Stimulated activated CD8-positive, alpha-beta memory T cell treated with anti-CD3 and anti-CD28 coated beads, Interleukin-7, amount 100 ng/mL, for 24 hours (primary cell): ENCODE measurements around the gene SHLD2.
"Not testable (repeated sequence)": the region's sequence is repeated elsewhere in the genome, so short reads cannot be mapped to it uniquely, and the experiment has no call there.

Source experiments
- DNase-seq: peaks from one replicate; pipeline ENCODE4 v3.0.0-alpha.2; 2020; ENCODE audit warnings: low read depth

SHLD2 gene

DNA sequence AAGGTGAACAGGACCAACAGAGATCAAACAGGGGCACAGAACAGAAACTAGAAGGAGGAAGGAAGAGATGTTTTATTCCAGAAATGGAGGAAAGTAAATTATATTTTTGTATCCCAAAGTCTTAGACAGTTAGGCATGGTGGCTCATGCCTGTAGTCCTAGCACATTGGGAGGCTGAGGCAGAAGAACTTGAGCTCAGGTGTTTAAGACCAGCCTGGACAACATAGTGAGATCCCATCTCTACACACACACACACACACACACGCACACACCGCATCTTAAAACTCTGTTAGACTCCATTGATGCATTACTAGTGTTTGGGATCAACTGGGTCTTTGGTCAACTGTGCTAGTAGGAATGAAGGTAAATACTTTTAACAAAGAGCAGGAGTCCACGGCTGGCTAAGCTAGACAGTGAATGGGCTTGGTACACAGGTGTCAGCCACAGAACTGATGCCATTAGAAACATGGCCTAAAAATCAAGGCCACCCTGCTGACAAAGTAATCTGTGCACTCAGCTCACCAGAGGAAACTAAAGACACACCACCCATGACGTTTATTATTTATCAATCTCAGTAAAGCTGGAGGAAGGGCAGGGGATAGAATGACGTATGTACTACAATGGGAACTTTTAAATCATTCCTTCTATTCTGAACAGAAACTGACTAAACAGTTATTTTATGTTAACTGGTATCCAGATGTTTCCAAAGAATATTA, 11.3 kb upstream of the SHLD2 start:
- DNase-seq: not testable (repeated sequence)

DNA sequence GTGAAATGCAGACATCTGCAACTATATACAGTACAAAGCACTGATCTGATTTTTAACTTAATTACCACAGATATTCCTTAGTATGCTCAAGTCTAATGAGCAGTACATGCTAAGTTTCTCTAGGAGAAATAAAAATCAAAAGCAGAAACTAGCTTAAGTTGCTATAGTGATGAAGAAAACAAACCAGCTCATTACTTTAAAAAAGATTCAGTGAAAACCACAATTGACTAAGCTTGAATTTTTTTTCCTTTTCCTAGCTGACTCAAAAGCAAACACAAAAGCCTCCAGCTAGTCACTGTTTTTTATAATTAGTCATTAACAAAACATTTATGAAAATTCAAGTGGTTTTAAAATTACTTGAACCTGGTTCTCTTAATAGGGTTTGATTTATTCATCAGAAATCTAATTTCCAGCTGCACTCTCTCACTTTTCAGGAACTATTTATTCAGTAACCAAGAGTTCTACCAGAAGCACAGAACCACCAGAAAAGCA, 10.7 kb upstream of the SHLD2 start:
- not testable (repeated sequence) for DNase-seq

DNA sequence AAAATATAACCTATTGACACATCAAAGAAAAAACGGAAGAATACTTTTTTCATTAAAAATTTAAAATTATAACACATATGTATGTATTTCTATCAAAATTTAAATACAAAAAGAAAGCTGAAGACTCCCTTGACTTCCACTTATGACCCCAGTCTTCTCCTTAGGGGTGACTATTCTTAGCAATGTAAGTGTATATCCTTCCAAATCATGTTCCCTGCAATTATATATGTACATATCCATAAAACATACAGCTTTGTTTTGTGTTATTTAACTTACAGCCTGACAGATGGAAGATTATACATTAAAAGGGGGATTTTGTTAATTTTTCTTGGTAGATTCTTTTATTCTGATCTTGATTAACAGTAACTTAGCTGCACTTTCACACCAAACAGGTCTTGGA, 9.5 kb upstream of the SHLD2 start:
- DNase-seq: no peak

DNA sequence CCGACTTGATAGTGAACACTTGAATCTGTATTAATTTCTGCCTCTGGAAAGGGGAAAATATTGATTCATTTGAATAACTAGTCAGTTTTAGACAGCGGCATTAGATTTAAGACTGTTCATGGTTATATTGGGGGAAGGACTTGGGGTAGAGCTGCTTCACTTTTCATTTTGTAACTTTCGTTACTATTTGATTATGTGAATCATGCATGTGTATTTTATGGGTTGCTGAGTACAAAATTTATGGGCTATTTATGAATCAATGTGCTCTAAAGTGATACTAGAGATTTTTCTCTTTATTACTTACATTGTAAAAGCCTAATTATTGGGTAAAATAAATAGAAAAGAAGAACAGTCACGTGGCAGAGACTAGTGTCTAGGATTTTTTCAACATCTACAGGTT, 5.3 kb upstream of the SHLD2 start:
- DNase-seq: no peak

DNA sequence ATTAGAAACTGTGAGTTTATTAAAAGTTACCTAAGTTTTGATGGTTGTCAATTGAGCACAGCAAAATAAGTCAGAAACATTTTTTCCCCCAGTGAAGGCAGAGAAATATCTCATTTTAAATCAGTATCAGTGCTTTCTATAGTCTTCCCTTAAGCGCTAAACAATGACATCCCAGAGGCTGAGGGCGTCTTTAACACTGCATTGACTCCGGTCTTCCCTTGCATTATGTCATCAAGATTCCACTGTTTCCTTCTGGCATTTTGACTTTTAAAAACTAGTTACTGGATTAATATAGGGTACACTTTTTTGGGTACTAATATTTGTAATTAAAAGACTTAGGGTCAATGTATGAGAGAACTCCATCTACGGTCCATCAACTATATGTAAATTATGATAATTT, 4.2 kb upstream of the SHLD2 start:
- DNase-seq: no peak

DNA sequence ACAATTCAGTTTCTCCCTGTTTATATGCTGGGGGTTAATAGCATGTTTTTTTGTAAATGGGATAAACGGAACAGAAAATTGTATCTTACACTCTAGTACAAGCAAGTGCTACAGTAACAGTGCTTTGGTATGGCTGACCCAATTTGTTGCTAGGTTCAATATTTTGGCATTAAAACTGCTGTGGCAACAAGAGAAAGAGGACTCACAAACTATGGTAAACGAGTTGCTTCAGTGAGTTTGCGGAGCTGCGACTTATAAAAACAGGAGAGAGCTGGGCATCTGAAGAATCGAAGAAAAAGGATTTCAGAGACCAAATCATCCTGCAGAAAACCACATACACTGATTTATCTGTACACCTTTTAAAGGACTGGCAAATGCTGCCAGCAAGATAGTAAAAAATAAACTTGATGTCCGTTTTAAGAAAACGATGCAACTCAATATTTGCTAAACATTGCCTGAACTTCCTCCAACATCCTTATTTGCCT, 2.6 kb upstream of the SHLD2 start:
- DNase-seq: no peak

DNA sequence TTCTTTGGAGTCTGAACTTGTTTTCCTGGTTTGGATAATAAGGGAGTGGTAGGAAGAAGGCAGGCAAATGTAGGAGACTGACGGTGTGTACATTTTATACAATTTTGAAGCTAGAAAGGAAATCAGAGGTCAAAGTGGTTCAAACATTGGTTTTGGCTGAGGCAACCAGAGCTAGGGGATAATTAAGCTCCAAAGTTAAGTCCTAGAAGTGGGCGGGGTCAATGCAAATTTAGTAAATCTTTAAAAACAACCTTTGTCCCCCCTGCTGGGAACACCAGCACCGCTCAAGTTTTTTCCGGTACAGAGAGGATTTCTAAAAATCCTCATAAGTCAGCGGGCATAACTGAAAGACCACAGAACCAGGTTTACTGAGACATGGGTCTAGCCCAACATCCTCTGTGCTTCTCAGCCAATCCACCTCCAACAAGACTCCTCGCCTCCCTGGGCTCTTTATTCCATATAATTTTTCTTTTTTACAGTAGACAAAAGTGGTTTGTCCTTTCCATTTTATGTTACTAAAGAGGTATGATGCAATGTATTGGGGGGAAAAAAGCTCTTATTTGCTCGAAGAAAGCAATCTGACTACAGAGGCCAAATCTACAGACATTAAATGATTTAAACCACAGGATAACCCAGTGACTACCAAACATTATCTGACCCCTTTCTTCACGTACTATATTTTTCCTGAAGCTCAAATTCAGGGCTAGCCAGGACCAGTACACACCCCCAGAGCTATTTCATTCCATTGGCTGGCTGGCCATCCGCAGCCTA, 2.0 kb upstream of the SHLD2 start:
- DNase-seq: no peak

DNA sequence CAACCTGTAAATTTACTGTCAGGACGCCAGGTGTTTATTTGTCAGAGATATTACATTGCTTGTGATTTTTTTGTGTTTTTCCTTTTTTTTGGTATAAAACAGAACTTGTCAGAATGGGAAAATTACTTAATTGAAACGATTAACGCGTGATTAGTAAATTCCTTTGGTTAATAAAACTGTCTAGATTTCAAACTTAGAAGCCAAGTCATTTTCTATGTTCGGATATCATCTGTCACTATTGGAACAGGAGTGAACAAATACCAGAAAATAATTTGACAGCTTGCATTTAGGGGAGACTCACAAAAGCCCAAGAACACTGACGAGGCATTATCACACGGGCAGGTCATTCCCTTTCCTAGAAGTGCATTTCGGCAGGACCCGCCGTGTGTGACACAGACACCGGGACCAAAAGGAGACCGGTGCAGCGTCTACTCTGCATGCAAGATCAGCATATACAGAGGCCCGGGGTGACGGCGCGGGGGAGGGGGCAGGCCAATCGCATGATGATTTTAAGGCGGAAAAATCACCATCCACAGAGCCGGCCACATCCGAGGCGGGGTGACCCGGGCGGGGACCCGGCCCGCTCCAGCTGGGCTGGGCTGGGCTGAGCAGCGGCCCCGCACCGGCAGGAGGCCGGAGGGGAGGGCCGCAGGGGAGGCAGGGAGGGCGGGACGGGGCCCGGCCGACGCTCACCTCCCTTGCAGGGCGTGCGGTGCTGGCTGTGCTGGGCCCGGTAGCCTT, 1.2 kb upstream of the SHLD2 start:
- peak; percentile 55 for DNase-seq

DNA sequence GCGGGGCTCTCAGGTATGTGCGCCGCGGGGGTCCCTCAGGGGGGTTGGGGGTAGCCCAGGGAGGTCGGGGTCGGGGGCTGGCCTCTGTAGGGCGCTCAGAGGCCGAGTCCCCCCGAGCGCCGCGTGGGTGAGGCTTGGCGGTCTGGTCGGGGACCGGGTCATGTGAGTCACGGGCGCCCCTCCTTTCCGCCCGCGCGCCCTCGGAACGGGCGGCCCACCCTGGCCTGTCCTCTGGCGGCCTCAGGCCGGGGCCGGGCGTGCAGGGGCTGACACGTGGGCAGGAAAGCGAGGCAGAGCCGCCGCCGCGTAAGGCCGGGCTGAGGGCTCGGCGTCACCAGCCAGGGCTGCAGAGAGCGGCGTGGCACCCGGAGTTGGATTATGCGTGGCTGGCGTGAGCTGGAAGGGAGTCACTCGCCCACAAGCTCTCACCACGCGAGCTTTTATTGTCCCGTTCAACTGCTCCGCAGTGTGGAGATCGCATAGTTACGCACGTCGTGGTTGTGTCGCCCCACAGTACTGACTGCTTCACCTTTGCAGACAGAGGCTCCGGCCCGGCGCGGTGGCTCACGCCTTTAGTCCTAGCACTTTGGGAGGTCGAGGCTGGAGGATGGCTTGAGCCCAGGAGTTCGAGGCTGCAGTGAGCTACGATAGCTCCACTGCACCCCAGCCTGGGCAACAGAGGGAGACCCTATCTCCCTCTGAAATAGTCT, 385 bp downstream of the SHLD2 start:
- DNase-seq: peak; percentile 53

DNA sequence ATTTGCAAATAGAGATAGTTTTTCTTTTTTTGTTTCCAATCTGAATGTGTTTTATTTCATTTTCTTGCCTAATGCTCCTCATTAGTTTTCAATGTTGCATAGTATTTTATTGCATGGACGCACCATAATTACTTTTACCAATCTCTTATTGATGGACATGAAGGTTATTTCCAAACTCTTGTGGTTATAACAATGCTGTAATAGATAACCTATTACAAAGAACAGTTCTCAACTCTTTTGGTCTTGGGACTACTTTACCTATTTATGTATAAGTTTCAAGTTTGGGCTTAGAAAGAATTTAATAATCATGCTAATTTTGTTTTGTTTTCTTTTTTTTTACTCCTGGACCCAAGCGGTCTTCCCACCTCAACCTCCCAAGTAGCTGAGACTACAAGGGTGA, 7.0 kb downstream of the SHLD2 start:
- DNase-seq: no peak

DNA sequence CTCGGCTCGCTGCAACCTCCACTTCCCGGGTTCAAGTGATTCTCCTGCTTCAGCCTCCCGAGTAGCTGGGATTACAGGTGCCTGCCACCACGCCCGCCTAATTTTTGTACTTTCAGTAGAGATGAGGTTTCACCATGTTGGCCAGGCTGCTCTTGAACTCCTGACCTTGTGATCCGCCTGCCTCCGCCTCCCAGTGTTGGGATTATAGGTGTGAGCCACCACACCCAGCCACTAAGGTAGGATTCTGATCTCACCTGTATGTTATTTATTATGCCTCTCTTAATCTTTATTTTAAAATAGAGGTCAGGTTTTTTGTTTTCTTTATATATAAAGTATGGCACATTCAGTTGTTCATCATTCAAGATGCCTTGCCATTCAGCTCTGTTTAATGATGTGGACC, 9.7 kb downstream of the SHLD2 start:
- not testable (repeated sequence) for DNase-seq

DNA sequence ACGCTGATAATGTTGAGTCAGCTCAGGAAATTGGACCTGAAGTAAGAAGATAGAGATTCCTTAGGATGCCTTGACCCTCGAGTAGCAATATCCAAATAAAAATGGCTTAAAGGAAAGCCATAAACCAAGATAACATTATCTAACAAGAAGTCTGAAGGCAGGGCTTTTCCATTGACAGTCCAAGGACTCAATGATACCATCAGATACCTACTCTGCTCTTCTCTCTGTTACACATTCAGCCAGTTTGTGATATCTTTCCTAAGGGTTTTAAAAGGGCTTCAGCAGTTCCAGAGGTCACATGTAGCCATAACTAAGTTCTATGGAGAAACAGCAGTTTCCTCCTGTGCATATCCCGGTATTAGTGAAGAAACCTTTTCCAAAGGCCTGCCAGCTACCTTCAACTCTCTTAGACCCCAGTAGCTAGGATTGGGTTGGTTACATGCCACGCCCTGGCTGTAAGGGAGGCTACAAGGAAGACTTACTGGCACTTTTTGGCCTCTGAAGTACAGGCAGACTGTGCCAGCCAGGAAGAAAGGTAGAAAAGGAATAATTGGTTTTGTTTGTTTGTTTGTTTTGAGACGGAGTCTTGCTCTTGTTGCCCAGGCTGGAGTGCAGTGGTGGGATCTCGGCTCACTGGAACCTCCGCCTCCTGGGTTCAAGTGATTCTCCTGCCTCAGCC, 10.6 kb downstream of the SHLD2 start:
- DNase-seq: no peak

DNA sequence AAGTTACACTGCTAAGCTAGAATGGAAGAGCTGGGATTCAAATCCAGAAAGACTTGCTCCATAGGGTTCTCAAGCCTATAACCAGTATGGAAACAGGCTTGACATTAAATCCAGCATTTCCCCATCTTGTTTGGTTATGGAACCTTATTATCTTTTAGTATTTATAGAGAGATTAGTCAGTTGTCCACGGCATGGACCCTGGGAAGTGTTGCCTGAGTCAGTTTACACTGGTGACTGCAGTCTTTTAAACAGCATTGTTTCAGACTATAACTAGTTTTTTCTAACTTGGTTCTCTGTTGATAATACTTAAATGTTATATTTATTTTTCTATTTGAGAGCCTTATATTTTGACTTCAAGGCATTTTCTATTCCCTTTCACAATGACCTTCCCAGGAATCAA, 23.1 kb downstream of the SHLD2 start:
- not testable (repeated sequence) for DNase-seq

DNA sequence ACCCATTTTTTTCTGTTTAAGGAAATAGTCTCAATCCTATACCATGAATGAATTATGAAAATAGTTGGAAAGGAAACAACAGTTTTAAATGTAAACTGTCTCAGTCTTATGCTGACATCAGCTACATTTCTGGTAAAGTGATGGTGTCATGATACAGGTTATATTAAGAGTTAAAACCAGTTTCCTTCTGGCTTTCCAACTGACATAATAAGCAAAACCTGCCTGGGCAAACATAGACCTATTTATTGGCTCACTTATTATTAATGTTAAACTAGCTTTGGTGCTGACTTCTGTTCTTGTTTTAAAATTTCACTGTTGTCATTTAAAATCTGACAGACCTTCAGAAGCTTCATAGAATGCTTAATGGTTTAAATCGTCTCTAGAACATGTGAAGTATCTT, 24.0 kb downstream of the SHLD2 start:
- DNase-seq: not testable (repeated sequence)

DNA sequence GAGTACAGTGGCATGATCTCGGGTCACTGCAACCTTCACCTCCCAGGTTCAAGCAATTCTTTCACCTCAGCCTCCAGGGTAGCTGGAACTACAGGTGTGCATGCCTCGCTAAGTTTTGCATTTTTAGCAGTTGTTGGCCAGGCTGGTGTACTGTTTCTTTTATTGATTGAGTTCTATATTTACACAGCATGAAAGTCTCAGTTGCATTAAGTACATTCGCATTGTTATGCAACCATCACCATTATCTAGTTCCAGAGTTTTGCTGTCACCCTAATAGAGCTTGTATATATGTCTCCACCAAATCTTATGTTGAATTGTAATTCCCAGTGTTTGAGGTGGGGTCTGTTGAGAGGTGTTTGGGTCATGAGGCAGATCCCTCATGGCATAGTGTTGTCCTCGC, 28.3 kb downstream of the SHLD2 start:
- not testable (repeated sequence) for DNase-seq

DNA sequence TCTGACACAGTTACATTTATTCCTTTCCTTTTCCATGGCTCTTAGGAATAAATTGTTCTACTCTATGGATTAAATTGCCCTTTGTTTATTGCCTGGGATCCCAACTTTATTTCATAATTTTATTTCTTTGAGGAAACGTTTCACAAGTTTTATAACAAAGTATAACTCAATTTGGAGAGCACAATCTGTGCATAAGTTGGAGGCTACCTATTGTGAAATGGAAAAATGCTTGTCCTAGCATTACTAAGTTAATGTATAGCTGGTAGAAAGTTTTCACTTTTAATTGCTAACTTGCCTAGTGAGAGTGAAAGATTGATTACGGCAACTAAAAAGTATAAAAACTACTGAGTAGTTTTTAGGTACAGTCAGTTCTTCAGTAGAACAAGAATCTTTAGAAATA, 32.0 kb downstream of the SHLD2 start:
- DNase-seq: not testable (repeated sequence)

DNA sequence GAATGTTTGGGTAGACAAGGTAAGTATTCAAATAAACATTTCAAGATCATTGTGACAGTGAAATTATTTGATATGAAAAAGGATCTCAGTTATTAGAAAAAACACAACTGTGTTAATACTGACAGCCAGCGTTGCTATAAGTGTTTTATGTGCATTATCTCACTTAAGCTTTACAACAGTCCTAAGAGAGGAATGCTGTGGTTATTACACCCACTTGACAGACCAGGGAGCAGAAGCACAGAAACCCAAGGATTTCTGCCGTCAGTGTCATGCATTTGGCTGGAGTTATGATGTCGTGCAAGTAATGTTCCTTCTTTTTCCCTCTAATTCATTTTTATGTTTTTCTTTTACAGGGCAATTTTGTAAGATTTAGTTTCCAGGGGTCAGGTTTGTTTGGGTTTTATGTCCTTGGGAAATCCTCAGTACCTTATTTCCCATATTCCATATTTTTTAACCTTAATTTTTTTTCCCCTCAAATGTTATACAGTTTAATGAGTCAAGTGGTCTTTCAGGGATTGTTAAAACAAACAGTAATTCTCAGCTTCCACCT, 32.7 kb downstream of the SHLD2 start:
- not testable (repeated sequence) for DNase-seq

DNA sequence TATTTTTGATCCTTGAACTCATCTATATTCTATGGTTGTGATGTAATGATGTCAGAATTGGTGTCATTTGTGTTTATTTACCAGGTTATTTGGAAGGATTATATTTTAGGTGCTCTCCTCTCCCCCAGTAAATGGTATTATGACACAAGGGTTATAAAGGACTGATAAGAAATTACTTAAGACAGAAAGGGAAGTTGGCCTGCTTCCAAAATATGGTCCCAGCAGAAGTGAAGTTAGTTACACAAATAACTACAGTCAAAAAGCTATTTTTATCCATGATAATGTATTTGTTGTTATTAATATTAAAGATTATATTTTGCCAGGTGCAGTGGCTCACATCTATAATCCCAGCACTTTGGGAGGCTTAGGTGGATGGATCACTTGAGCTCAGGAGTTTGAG, 37.2 kb downstream of the SHLD2 start:
- DNase-seq: not testable (repeated sequence)

DNA sequence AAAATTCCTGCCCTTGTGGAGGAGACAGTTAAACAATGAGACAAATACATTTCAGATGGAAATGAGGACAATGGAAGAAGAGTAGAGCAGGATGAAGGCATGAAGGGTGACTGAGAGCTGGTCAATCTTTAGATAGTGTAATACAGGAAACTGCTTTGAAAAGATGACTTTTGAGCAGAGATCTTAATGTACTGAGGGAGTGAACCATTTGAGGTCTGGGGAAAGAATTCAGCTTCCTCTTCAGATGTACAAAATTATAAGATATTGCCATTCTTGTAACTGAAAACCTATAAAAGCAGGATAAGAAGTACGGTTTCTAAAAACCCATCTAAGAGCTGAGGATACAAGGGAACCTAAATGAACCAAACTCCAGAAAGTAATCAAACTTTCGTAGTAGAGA, 38.9 kb downstream of the SHLD2 start:
- not testable (repeated sequence) for DNase-seq

DNA sequence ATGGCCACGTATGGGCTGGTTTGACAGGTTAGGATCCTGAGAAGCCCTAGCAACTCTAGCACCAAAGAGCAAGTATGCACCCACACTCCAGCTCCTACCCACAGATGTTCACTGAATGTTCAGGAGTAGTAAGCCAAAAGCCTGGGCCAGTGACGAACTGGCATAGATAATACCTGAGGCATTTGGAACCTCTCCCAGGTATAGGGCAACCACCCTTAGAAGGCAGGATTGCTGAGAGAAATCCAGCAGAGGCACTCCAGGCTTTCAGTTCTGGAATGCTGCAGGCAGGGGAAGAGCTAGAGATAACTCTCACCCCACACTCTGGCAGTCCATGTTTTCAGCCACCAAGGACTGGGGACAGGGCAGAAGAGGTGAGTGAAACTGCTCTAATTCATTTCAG, 39.4 kb downstream of the SHLD2 start:
- not testable (repeated sequence) for DNase-seq

DNA sequence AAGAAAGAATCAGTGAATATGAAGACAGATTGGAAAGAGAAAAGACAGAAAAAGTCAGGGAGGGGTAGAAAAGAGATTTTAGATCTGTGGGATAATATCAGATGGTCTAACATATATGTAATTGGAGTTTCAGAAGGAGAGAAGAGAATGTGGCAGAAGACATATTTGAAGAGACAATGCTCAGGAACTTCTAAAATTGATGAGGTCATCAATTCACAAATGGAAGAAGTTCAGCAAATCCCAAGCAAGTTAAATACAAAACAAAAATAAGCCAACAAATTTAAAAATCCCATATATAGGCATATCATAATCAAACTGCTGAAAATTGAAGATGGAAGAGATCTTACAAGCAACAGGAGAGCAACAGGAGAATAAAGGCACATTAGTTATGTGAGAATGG, 42.5 kb downstream of the SHLD2 start:
- DNase-seq: not testable (repeated sequence)
